ENCODE measurements around the gene RAB40C.

DNA sequence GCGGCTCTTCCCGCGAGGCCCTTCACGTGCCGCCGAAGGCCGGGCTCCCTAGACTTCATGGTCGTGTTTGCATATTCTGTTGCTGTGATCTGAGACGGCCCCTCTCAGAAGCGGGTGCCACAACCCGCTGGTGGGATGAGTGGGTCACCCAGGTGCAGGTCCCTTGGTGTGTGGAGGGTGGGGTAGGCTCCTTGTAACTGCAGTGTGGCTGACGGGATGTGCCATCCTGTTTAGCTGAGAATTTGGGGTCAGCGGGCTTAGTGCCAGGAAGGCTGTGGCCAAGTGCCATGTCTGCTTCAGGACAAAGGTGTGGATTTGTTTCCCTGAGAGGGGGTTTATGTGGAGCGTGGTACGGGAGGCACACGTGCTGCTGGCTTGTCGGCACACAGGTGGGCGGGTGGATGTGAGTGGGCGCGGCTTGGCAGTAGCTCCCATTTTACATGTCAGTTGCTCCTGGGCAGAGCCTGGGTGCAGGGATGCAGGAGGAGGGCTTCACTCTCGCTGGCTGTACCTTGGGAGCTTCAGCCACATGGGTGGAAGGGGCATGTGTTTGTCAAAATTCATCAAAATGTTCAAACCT lies 31.8 kb downstream of the RAB40C start:
- TF ChIP-seq, protein P1, sequence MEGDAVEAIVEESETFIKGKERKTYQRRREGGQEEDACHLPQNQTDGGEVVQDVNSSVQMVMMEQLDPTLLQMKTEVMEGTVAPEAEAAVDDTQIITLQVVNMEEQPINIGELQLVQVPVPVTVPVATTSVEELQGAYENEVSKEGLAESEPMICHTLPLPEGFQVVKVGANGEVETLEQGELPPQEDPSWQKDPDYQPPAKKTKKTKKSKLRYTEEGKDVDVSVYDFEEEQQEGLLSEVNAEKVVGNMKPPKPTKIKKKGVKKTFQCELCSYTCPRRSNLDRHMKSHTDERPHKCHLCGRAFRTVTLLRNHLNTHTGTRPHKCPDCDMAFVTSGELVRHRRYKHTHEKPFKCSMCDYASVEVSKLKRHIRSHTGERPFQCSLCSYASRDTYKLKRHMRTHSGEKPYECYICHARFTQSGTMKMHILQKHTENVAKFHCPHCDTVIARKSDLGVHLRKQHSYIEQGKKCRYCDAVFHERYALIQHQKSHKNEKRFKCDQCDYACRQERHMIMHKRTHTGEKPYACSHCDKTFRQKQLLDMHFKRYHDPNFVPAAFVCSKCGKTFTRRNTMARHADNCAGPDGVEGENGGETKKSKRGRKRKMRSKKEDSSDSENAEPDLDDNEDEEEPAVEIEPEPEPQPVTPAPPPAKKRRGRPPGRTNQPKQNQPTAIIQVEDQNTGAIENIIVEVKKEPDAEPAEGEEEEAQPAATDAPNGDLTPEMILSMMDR (conservative IDR thresholded peaks at IDR 0.05 in 1 of 2, IDR thresholded peaks at IDR 0.05 in 1 of 2; ENCODE audit: extremely low read depth in 1 of 2, insufficient read depth in 1 of 2, low read depth in 1 of 2, low read length in 2 of 2), result no peak
- no peak for TF ChIP-seq EZH2 (IDR thresholded peaks at IDR 0.05; ENCODE audit: borderline replicate concordance, low read length)
